ENCODE measurements around the gene ZNF697.
"Not testable (repeated sequence)": the region's sequence is repeated elsewhere in the genome, so short reads cannot be mapped to it uniquely, and the experiment has no call there.

Gene ZNF697

GRCh38 chr1:119626841-119627240 lies 21.2 kb downstream of the ZNF697 start:
- DNase-seq, result no peak

- DNase-seq, result no peak
Measured at GRCh38 chr1:119626011-119626545, 22.0 kb downstream of the ZNF697 start.

GRCh38 chr1:119623678-119624077 lies 24.4 kb downstream of the ZNF697 start:
- no peak for DNase-seq

- no peak for DNase-seq
Measured at GRCh38 chr1:119623193-119623515, 24.9 kb downstream of the ZNF697 start.

- no peak for DNase-seq
Measured at GRCh38 chr1:119622311-119623192, 25.5 kb downstream of the ZNF697 start.

- DNase-seq, result no peak
Measured at GRCh38 chr1:119621705-119622104, 26.4 kb downstream of the ZNF697 start.

- no peak for DNase-seq
Measured at GRCh38 chr1:119617751-119618691, 30.0 kb downstream of the ZNF697 start.

GRCh38 chr1:119616748-119617147 lies 31.3 kb downstream of the ZNF697 start:
- not testable (repeated sequence) for DNase-seq

GRCh38 chr1:119615100-119615499 lies 33.0 kb downstream of the ZNF697 start:
- DNase-seq, result not testable (repeated sequence)

- DNase-seq, result peak; percentile 78
Measured at GRCh38 chr1:119613769-119614720, 34.0 kb downstream of the ZNF697 start.

- DNase-seq, result peak; percentile 81
Measured at GRCh38 chr1:119611701-119612113, 36.4 kb downstream of the ZNF697 start.

GRCh38 chr1:119608816-119609215 lies 39.2 kb downstream of the ZNF697 start:
- DNase-seq, result not testable (repeated sequence)

GRCh38 chr1:119607087-119607807 lies 40.8 kb downstream of the ZNF697 start:
- DNase-seq, result not testable (repeated sequence)

GRCh38 chr1:119606394-119606793 lies 41.7 kb downstream of the ZNF697 start:
- no peak for DNase-seq

- DNase-seq, result no peak
Measured at GRCh38 chr1:119605686-119606085, 42.4 kb downstream of the ZNF697 start.

GRCh38 chr1:119605080-119605479 lies 43.0 kb downstream of the ZNF697 start:
- DNase-seq, result not testable (repeated sequence)

- no peak for DNase-seq
Measured at GRCh38 chr1:119603695-119604094, 44.4 kb downstream of the ZNF697 start.

GRCh38 chr1:119603241-119603640 lies 44.8 kb downstream of the ZNF697 start:
- DNase-seq, result not testable (repeated sequence)

GRCh38 chr1:119602789-119603188 lies 45.3 kb downstream of the ZNF697 start:
- not testable (repeated sequence) for DNase-seq

GRCh38 chr1:119602169-119602568 lies 45.9 kb downstream of the ZNF697 start:
- no peak for DNase-seq

GRCh38 chr1:119600976-119601375 lies 47.1 kb downstream of the ZNF697 start:
- no peak for DNase-seq

All from NCI-H2107 (cell line).